ENCODE data around the gene FAM241A.

The FAM241A gene

DNA sequence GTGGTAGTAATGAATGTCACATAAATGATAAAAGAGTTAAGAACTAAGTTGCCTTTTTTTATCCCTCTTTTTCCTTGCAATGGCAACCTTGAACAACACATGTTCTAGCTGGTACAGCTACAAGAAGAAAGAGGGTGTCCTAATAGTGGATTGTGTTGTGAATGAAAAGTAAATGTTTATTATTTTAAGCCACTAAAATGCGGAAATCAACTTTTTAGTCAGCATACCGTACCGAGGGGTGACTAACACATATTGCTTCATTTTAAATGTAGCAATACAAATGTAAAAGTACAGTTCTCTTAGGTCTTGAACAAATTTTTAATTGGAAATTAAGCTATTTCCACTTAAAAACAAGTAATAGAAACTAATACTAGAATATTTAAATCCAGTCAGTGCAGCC is 68.6 kb downstream of the FAM241A start:
- no peak overlapping the region for H3K4me3 ChIP-seq (ENCODE audit: low read depth, low read length)
- DNase-seq (ENCODE audit: low read depth): peak; percentile 92
- TF ChIP-seq, protein P1, sequence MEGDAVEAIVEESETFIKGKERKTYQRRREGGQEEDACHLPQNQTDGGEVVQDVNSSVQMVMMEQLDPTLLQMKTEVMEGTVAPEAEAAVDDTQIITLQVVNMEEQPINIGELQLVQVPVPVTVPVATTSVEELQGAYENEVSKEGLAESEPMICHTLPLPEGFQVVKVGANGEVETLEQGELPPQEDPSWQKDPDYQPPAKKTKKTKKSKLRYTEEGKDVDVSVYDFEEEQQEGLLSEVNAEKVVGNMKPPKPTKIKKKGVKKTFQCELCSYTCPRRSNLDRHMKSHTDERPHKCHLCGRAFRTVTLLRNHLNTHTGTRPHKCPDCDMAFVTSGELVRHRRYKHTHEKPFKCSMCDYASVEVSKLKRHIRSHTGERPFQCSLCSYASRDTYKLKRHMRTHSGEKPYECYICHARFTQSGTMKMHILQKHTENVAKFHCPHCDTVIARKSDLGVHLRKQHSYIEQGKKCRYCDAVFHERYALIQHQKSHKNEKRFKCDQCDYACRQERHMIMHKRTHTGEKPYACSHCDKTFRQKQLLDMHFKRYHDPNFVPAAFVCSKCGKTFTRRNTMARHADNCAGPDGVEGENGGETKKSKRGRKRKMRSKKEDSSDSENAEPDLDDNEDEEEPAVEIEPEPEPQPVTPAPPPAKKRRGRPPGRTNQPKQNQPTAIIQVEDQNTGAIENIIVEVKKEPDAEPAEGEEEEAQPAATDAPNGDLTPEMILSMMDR (conservative IDR thresholded peaks at IDR 0.05; ENCODE audit: low read depth, low read length): no peak

DNA sequence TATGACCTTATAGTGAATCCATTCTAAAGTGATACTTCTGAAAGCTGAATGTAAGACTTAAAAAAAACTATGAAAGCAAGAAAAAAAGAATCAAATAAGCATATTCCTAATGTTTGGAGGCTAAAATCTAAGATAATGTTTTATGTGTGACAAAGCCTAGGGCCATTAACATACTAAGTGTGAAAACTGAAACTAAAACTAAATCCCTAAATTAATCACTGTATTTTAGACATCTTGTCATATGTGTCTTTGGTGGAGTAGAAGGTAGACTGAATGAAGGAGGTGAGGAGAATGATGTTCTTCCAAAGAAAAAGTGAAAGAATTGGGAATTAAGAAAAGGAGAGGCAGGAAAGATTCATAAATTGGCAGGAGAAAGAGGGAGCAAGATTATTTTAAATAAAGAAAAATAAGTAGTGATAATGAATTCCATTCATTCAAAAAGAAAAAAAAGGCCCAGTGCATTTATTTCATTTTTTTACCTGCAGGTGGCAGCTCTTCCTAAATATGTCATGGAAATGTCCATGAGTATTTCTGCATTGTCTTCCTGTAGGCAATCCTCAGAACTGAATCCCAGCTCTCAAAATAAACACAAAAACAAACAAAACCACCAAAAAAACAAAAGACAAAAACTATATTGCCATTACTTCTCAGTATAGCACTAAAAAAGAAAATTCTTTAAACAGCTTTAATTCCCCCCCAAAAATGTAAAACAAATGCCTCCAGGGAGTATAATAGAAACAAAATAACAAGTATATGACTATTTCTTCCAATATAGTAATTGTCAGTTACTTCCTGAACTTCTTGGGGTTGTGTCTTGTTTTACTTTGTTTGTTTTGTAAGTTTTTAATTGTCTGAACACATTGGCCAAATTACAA is 69.4 kb downstream of the FAM241A start:
- H3K4me3 ChIP-seq (ENCODE audit: low read depth, low read length): no peak overlapping the region
- peak; percentile 62 for DNase-seq (ENCODE audit: low read depth)
- TF ChIP-seq, protein P1 (conservative IDR thresholded peaks at IDR 0.05; ENCODE audit: low read depth, low read length): peak; percentile 47

DNA sequence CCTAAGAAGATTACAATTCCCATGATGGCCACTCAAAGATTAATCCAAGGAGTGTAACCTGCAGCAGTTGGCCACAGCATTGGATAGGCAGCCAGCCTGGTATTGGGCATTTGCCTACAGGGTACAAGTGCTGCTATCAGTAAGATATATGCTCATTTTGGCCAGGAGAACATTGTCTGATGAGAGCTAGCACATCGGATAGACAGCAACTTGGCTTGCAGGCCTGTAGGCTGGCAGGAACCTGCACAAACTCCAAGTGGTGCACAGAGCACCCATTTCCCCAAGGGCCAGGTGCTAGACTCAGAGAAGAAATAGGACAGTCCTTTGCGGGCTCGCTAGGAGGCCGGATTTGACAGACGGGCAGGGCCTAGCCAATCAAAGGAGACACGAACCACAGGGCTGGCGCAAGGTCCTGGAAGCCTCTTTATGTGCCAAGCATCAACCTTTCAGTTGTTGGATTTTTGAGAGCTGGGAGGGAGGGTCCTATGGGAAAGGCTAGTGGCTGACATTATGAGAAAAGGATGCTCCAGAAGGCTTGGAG is 74.6 kb downstream of the FAM241A start:
- TF ChIP-seq, protein P1 (conservative IDR thresholded peaks at IDR 0.05; ENCODE audit: low read depth, low read length): no peak
- DNase-seq (ENCODE audit: low read depth): no peak
- H3K4me3 ChIP-seq (ENCODE audit: low read depth, low read length): no peak overlapping the region

DNA sequence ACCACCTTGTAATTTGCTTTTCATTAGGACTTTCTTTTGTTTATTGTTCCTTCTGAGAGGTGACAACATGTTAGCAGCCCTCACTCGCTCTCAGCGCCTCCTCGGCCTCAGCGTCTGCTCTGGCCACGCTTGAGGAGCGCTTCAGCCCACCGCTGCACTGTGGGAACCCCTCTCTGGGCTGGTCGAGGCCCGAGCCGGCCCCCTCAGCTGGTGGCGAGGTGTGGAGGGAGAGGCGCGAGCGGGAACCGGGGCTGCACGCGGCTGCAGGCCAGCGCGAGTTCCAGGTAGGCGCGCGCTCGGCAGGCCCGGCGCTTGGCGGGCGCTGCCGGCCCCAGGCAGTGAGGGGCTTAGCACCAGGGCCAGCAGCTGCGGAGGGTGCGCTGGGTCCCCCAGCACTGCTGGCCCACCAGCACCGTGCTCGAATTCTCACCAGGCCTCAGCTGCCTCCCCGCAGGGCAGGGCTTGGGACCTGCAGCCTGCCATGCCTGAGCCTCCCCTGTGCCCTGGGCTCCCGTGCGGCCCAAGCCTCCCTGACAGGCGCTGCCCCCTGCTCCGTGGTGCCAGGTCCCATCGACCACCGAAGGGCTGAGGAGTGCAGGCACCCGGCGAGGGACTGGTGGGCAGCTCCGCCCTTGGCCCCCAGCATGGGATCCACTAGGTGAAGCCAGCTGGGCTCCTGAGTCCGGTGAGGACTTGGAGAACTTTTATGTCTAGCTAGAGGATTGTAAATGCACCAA is 77.1 kb downstream of the FAM241A start:
- TF ChIP-seq, protein P1 (conservative IDR thresholded peaks at IDR 0.05; ENCODE audit: low read depth, low read length): no peak
- no peak overlapping the region for H3K4me3 ChIP-seq (ENCODE audit: low read depth, low read length)
- no peak for DNase-seq (ENCODE audit: low read depth)

DNA sequence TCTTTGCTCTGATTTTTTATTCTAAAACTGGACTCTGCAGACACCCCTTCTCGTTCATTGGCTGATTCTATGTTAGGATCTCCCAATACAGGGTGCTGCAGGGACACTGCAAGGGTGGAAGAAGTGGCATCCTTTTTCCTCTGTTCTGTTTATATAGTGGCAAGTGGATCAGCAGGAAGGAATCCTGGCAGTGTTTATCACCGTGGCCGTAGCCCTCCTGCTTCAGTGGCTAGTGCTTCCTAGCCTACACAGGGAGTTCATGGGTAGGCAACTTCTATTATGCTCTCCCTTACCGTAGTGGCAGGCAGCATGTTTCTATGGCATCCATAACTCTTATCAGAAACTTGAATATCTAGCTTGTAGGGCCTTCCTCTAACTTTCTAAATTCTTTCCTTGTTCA is 79.9 kb downstream of the FAM241A start:
- no peak overlapping the region for H3K4me3 ChIP-seq (ENCODE audit: low read depth, low read length)
- DNase-seq (ENCODE audit: low read depth): no peak
- TF ChIP-seq, protein P1 (conservative IDR thresholded peaks at IDR 0.05; ENCODE audit: low read depth, low read length): no peak

DNA sequence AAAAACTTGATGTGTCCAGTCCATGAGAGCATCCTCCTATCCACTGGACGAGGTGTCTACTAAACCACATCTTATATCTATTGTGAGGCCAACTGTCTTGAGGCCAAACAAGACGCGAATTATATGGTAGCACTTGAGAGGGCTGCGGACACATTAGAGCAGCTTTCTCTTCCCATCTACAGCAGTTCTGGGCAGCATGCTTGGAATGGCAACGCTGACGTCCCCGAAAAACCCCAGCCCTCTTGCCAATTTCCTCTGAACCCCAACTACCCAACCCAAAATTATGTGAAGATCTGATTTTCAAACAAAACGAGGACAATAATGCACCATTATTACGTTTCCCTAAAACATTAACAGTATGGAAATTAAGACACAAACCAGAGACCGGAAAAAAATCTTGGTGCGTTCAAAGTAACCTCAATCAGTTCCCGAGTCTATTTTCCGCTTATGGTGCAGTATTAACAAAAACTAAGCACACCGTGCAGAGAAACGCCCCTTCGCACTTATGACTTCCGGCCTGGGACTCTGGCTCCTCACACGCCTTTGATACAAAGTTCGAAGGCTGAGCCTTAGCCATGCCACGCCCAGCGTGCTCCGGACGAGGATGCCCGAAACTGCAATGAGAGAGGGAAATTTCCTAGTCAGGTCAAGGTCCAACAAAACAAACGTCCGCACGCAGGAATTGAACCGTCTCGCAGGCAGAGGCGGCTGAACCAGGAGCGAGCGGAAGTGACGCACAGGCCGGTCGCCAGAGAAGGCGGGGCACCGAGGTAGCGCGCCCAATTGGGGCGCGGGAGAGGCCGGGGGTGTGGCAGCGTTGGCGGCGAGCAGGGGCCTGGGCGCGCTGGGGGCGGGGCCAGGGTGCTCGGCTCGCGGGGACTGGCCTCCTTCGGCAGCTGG is 85.9 kb downstream of the FAM241A start:
- H3K4me3 ChIP-seq (ENCODE audit: low read depth, low read length): peak overlapping the region; percentile 92
- TF ChIP-seq, protein P1 (conservative IDR thresholded peaks at IDR 0.05; ENCODE audit: low read depth, low read length): no peak
- DNase-seq (ENCODE audit: low read depth): peak; percentile 98
